Measurements from ENCODE around the gene DSP. TPM values are rescaled to one million over a fixed set of nuclear protein-coding genes. Genes with fewer than 3 reads are reported as not detected.

The DSP gene
- total RNA-seq, 1 experiment from 2014 or later, result 20.1 TPM

DNA sequence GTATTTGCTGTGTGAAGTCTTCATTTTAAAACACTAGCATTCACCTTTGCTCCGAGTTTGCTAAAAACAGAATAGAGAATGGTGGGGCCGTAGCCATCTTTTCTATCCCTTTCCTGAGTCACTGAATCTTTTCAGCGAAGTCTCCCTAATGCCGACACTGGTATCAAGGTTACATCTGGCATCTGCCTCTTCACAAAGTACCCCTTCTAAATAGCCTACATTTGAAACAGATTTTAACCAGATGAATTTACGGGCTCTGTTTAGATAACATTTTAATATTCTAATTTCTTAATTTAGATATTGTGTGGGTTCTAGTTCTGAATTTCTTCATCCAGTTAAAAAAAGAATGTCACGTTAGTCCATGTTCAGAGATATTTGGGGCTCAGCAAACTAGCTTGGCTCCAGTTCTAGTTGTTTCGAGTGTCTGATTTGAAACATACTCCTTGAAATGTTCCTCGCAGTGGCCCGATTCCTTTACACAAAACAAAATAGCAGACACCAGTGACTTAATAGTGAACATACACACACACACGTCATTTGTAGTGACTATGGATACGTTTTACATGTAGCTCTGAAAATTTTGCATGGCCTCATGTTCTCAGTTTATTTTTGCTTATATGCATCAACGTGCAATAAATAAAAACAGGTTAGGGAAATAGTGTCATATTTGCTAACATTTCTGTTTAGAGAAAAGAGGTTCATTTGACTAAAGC, 15.1 kb downstream of the DSP start:
- Histone ChIP-seq H3K9me3 (ENCODE audit: control insufficient read depth, insufficient read depth, low read depth, low read length) (no peaks in the 10 kb centered on the region), H3K4me1 (ENCODE audit: control insufficient read depth, insufficient read depth, low read length) (no peaks in the 10 kb centered on the region; the same call in 1 of the 2 replicates), H3K36me3 (ENCODE audit: control insufficient read depth, insufficient read depth, low read length) (no peaks in the 10 kb centered on the region), H3K27me3 (ENCODE audit: control insufficient read depth, insufficient read depth, low read length) (peaks cover 8% of the 10 kb centered on the region), H3K27ac (ENCODE audit: low read length) (no peak overlapping the region), H3K4me3 (ENCODE audit: low read depth in 2 of 2, low read length in 2 of 2) (no peak overlapping the region)
- ATAC-seq, result no peak
- TF ChIP-seq POLR2AphosphoS5 (IDR thresholded peaks at IDR 0.05; ENCODE audit: low read depth, low read length) (no peak), TCF7L2 (IDR thresholded peaks at IDR 0.05; ENCODE audit: low read depth, low read length) (no peak), SIN3A (IDR thresholded peaks at IDR 0.05; ENCODE audit: borderline replicate concordance, insufficient read depth, low read depth, low read length) (no peak)
- TF ChIP-seq, protein P1, sequence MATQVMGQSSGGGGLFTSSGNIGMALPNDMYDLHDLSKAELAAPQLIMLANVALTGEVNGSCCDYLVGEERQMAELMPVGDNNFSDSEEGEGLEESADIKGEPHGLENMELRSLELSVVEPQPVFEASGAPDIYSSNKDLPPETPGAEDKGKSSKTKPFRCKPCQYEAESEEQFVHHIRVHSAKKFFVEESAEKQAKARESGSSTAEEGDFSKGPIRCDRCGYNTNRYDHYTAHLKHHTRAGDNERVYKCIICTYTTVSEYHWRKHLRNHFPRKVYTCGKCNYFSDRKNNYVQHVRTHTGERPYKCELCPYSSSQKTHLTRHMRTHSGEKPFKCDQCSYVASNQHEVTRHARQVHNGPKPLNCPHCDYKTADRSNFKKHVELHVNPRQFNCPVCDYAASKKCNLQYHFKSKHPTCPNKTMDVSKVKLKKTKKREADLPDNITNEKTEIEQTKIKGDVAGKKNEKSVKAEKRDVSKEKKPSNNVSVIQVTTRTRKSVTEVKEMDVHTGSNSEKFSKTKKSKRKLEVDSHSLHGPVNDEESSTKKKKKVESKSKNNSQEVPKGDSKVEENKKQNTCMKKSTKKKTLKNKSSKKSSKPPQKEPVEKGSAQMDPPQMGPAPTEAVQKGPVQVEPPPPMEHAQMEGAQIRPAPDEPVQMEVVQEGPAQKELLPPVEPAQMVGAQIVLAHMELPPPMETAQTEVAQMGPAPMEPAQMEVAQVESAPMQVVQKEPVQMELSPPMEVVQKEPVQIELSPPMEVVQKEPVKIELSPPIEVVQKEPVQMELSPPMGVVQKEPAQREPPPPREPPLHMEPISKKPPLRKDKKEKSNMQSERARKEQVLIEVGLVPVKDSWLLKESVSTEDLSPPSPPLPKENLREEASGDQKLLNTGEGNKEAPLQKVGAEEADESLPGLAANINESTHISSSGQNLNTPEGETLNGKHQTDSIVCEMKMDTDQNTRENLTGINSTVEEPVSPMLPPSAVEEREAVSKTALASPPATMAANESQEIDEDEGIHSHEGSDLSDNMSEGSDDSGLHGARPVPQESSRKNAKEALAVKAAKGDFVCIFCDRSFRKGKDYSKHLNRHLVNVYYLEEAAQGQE (IDR thresholded peaks at IDR 0.05; ENCODE audit: insufficient read depth in 1 of 2, low read depth in 2 of 2, low read length in 1 of 2), result no peak
- TF ChIP-seq, protein P2, sequence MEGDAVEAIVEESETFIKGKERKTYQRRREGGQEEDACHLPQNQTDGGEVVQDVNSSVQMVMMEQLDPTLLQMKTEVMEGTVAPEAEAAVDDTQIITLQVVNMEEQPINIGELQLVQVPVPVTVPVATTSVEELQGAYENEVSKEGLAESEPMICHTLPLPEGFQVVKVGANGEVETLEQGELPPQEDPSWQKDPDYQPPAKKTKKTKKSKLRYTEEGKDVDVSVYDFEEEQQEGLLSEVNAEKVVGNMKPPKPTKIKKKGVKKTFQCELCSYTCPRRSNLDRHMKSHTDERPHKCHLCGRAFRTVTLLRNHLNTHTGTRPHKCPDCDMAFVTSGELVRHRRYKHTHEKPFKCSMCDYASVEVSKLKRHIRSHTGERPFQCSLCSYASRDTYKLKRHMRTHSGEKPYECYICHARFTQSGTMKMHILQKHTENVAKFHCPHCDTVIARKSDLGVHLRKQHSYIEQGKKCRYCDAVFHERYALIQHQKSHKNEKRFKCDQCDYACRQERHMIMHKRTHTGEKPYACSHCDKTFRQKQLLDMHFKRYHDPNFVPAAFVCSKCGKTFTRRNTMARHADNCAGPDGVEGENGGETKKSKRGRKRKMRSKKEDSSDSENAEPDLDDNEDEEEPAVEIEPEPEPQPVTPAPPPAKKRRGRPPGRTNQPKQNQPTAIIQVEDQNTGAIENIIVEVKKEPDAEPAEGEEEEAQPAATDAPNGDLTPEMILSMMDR (IDR thresholded peaks at IDR 0.05), result no peak
- in situ Hi-C loops (cut with HindIII; ENCODE audit: low pct_unique_long_range_greater_than_20kb, low sequenced_read_pairs) (no loop called here), intact Hi-C loops (cut with micrococcal nuclease; ENCODE audit: unreplicated experiment) (no loop called here)
- CTCF ChIA-PET, result no interaction called here
- no peak for DNase-seq (ENCODE audit: low read depth, low spot score)
- BruUV-seq (replicated peaks), result no TSS peak
- POLR2A ChIA-PET, result no interaction called here

DNA sequence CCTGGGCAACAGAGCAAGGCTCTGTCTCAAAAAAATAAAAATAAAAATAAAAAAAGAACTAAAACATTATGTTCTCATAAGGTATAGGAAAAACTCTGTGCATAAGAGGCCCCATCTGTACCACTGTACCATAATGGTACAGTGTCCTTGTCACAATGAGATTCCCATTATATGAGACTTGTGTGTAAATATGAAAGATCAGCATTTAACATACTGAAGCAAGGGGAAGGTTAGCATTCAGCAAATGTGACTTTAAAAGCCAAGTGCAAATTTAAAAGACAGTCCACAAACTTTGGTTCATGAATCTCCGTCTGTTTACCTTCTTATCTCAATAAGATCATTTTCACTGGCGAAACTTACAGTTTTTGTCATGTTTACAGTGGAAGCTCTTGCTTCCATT, 16.2 kb downstream of the DSP start:
- CTCF ChIA-PET, result no interaction called here
- in situ Hi-C loops (cut with HindIII; ENCODE audit: low pct_unique_long_range_greater_than_20kb, low sequenced_read_pairs), result no loop called here
- BruUV-seq (replicated peaks), result no TSS peak
- H3K9me3 ChIP-seq (ENCODE audit: control insufficient read depth, insufficient read depth, low read depth, low read length), result no peaks in the 10 kb centered on the region
- H3K27me3 ChIP-seq (ENCODE audit: control insufficient read depth, insufficient read depth, low read length), result peaks cover 8% of the 10 kb centered on the region
- no peak for DNase-seq (ENCODE audit: low read depth, low spot score)
- no peaks in the 10 kb centered on the region; the same call in 1 of the 2 replicates for H3K4me1 ChIP-seq (ENCODE audit: control insufficient read depth, insufficient read depth, low read length)
- H3K4me3 ChIP-seq (ENCODE audit: low read depth in 2 of 2, low read length in 2 of 2), result no peak overlapping the region
- H3K27ac ChIP-seq (ENCODE audit: low read length), result no peak overlapping the region
- TF ChIP-seq SIN3A (IDR thresholded peaks at IDR 0.05; ENCODE audit: borderline replicate concordance, insufficient read depth, low read depth, low read length) (no peak), TCF7L2 (IDR thresholded peaks at IDR 0.05; ENCODE audit: low read depth, low read length) (no peak), POLR2AphosphoS5 (IDR thresholded peaks at IDR 0.05; ENCODE audit: low read depth, low read length) (no peak)
- TF ChIP-seq, protein P1 (IDR thresholded peaks at IDR 0.05; ENCODE audit: insufficient read depth in 1 of 2, low read depth in 2 of 2, low read length in 1 of 2), result no peak
- no peak for ATAC-seq
- intact Hi-C loops (cut with micrococcal nuclease; ENCODE audit: unreplicated experiment), result no loop called here
- POLR2A ChIA-PET, result no interaction called here
- H3K36me3 ChIP-seq (ENCODE audit: control insufficient read depth, insufficient read depth, low read length), result no peaks in the 10 kb centered on the region

All from Panc1 (cell line).